Central memory CD8-positive, alpha-beta T cell (primary cell): Measurements from ENCODE around the gene PPP2R1A.
"Not testable (repeated sequence)": the region's sequence is repeated elsewhere in the genome, so short reads cannot be mapped to it uniquely, and the experiment has no call there.

Experiments
- ATAC-seq: fragments of 150-1000 bp; cut with Tn5 transposase; replicated peaks from 2 replicates; pipeline ENCODE4 v1.10.0; 2022; ENCODE audit warnings: mild to moderate bottlenecking, moderate FRiP score, moderate number of reproducible peaks; ENCODE audit not compliant: poor library complexity, severe bottlenecking; ENCODE audit errors: extremely low read depth
- DNase-seq, 2 donors: peaks; one replicate each; pipeline ENCODE4 v3.0.0; 2021; ENCODE audit warnings: low spot score in 2 of 2
- H3K27ac Mint-ChIP-seq: one replicate; pipeline ENCODE4 v1.8.0; 2022; ENCODE audit warnings: low read depth, mild to moderate bottlenecking, moderate library complexity, mixed read lengths
- H3K27me3 Mint-ChIP-seq: one replicate; pipeline ENCODE4 v1.8.0; 2022; ENCODE audit warnings: mixed read lengths
- H3K36me3 Mint-ChIP-seq: one replicate; pipeline ENCODE4 v1.8.0; 2022; ENCODE audit warnings: mild to moderate bottlenecking, moderate library complexity, mixed read lengths; ENCODE audit not compliant: insufficient read depth
- H3K4me1 Mint-ChIP-seq: one replicate; pipeline ENCODE4 v1.8.0; 2022; ENCODE audit warnings: mixed read lengths
- H3K4me3 Mint-ChIP-seq: one replicate; pipeline ENCODE4 v1.8.0; 2022; ENCODE audit warnings: mild to moderate bottlenecking, moderate library complexity, mixed read lengths
- H3K9me3 Mint-ChIP-seq: one replicate; pipeline ENCODE4 v1.8.0; 2022; ENCODE audit warnings: mixed read lengths

PPP2R1A gene

DNA sequence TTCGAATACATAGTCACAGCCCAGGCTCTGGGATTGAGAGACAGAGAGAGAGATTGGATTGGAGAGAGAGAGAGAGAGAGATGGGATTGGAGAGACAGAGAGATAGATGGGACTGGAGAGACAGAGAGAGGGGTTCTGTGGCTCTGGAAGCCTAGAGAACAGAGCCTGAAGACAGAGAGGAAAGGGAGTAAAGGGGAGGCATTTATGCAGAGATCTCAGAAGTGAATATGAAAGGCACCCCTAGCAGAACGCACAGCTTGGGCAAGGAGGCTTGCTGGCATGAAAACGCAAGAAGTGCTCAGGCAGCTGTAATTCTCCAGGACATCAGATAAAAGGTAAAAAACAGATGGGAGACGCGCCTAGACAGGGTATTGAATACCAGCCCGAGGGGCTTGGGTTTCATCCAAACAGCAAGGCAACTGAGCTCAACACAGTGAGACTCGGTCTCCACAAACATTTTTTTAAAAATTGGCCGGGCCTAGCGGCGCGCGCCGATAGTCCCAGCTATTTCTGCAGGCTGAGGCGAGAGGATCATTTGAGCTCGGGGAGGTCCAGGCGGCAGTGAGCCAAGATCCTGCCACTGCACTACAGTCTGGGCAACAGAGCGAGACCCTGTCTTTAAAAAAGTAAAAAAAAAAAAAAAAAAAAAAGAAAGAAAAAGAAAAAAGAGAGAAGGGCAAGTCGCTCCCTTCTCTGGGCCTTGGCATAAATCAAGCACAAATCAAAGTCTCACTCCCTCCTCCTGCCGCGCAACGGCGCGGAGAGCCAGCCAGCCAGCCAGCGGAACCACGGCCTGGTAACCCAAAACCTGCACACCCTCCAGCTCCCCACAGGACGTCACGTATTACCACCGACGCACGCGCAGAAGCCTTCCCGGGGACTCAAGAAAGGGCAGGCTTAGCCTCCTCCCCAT lies 774 bp upstream of the PPP2R1A start:
- peaks cover 22% of the 10 kb centered on the region for H3K36me3 Mint-ChIP-seq
- H3K4me1 Mint-ChIP-seq = peaks cover 37% of the 10 kb centered on the region
- no peak for ATAC-seq
- H3K27me3 Mint-ChIP-seq = no peaks in the 10 kb centered on the region
- no peaks in the 10 kb centered on the region for H3K9me3 Mint-ChIP-seq
- H3K27ac Mint-ChIP-seq = peak overlapping the region; percentile 99
- H3K4me3 Mint-ChIP-seq = peak overlapping the region; percentile 98
- peak in 1 of 2 donors; percentile 17 for DNase-seq

DNA sequence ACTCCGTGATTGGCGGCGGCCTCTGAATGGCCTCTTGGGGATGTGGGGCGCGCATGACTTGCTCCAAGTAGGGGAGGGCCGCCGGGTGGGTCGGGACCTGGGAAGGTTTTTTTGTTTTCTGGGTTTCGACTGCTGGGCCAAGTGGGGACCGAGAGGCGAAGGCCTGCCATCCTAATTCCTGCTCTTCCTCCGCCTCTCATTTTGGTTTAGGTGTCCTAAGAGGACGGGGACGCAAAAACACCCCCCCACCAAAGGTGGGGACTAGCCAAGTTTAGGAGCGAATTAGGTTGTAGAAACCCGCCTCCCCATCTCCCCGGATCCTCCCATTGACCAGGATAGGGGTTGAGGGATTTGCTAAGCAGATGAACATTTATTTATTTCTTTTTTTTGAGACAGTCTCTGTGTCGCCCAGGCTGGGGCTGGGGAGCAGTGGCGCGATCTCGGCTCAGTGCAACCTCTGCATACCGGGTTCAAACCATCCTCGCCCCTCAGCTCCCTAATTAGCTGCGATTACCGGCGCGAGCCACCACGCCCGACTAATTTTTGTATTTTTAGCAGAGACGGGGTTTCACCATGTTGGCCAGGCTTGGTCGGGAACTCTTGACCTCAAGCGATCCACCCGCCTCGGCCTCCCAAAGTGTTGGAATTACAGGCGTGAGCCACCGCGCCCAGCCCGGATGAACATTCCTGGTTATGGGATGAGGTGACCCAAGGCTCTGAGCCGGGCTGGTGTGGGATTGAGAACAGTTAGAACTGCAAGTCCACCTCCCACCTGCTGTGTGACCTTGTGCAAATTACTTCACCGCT lies 838 bp downstream of the PPP2R1A start:
- peak; percentile 0 for ATAC-seq
- H3K27me3 Mint-ChIP-seq = no peaks in the 10 kb centered on the region

GRCh38 chr19:52191389-52191788 lies 1.5 kb downstream of the PPP2R1A start:
- Mint-ChIP-seq H3K9me3 (no peaks in the 10 kb centered on the region), H3K4me1 (peaks cover 46% of the 10 kb centered on the region), H3K27ac (peak overlapping the region; percentile 38), H3K27me3 (no peaks in the 10 kb centered on the region), H3K4me3 (peak overlapping the region; percentile 98), H3K36me3 (peaks cover 28% of the 10 kb centered on the region)
- DNase-seq = no peak
- ATAC-seq = no peak

More for the DNA sequence above, 838 bp downstream of the PPP2R1A start:
- no peaks in the 10 kb centered on the region for H3K9me3 Mint-ChIP-seq
- DNase-seq = no peak
- peaks cover 27% of the 10 kb centered on the region for H3K36me3 Mint-ChIP-seq
- H3K4me1 Mint-ChIP-seq = peaks cover 46% of the 10 kb centered on the region
- peak overlapping the region; percentile 98 for H3K4me3 Mint-ChIP-seq
- H3K27ac Mint-ChIP-seq = peak overlapping the region; percentile 99

DNA sequence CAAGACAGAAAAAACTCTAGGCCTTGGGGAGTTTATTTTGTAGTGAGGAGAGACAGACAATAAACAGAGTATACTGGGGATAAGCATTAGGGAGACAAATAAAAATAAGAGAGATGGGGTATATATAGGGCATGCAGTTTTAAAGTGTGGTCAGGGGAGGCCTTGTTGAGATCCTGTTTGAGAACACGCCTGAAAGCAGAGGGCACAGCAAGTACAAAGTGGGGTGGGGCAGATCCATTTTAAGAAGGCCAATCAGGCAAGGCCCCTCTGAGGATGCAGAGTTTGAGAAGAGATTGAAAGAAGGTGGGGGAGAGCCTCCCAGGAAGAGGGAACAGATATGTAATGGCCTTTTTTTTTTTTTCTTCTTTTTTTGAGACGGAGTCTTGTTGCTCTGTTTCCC lies 2.1 kb downstream of the PPP2R1A start:
- H3K36me3 Mint-ChIP-seq = peaks cover 32% of the 10 kb centered on the region
- H3K27me3 Mint-ChIP-seq = no peaks in the 10 kb centered on the region
- no peak for DNase-seq
- peak overlapping the region; percentile 38 for H3K27ac Mint-ChIP-seq
- H3K9me3 Mint-ChIP-seq = no peaks in the 10 kb centered on the region
- H3K4me1 Mint-ChIP-seq = peaks cover 46% of the 10 kb centered on the region
- no peak for ATAC-seq
- H3K4me3 Mint-ChIP-seq = peak overlapping the region; percentile 98

- peaks cover 36% of the 10 kb centered on the region for H3K36me3 Mint-ChIP-seq
- H3K4me3 Mint-ChIP-seq = no peak overlapping the region
- no peaks in the 10 kb centered on the region for H3K27me3 Mint-ChIP-seq
- DNase-seq = no peak
- no peak overlapping the region for H3K27ac Mint-ChIP-seq
- no peaks in the 10 kb centered on the region for H3K9me3 Mint-ChIP-seq
- peaks cover 51% of the 10 kb centered on the region for H3K4me1 Mint-ChIP-seq
- no peak for ATAC-seq
Measured at GRCh38 chr19:52196256-52196967, 6.6 kb downstream of the PPP2R1A start.

GRCh38 chr19:52197964-52198363 lies 8.1 kb downstream of the PPP2R1A start:
- no peak for ATAC-seq
- peaks cover 41% of the 10 kb centered on the region for H3K36me3 Mint-ChIP-seq

GRCh38 chr19:52198678-52199077 lies 8.8 kb downstream of the PPP2R1A start:
- no peak for ATAC-seq
- peaks cover 41% of the 10 kb centered on the region for H3K36me3 Mint-ChIP-seq
- no peak for DNase-seq
- H3K4me1 Mint-ChIP-seq = peaks cover 45% of the 10 kb centered on the region
- H3K4me3 Mint-ChIP-seq = no peak overlapping the region
- H3K9me3 Mint-ChIP-seq = no peaks in the 10 kb centered on the region
- no peaks in the 10 kb centered on the region for H3K27me3 Mint-ChIP-seq
- H3K27ac Mint-ChIP-seq = no peak overlapping the region

More at GRCh38 chr19:52197964-52198363, 8.1 kb downstream of the PPP2R1A start:
- Mint-ChIP-seq H3K27ac (no peak overlapping the region), H3K27me3 (no peaks in the 10 kb centered on the region), H3K4me3 (no peak overlapping the region), H3K4me1 (peaks cover 46% of the 10 kb centered on the region), H3K9me3 (no peaks in the 10 kb centered on the region)
- no peak for DNase-seq

GRCh38 chr19:52200044-52200443 lies 10.2 kb downstream of the PPP2R1A start:
- H3K4me1 Mint-ChIP-seq = peaks cover 46% of the 10 kb centered on the region
- no peak overlapping the region for H3K27ac Mint-ChIP-seq

DNA sequence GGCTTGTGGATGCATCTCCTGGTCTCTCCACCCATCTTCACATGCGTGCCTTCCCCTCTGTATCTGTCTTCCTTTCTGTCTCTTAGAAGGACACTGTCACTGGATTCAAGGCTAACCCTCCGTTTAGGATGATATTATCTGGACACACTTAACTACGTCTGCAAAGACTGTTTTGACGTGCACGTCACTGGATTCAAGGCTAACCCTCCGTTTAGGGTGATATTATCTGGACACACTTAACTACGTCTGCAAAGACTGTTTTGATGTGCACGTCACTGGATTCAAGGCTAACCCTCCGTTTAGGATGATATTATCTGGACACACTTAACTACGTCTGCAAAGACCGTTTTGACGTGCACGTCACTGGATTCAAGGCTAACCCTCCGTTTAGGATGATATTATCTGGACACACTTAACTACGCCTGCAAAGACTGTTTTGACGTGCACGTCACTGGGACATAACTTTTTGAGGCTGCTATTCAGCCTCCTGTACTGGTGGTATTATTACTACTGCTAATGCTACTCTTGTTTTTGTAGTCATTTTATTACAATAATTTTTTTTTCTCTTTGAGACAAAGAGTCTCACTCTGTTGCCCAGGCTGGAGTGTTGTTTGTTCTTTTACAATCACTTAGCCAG lies 11.0 kb downstream of the PPP2R1A start:
- not testable (repeated sequence) for ATAC-seq, DNase-seq, H3K27me3 Mint-ChIP-seq, H3K27ac Mint-ChIP-seq, H3K9me3 Mint-ChIP-seq, H3K4me3 Mint-ChIP-seq
- H3K36me3 Mint-ChIP-seq = peaks cover 52% of the 10 kb centered on the region
- peaks cover 54% of the 10 kb centered on the region for H3K4me1 Mint-ChIP-seq

More at GRCh38 chr19:52200044-52200443, 10.2 kb downstream of the PPP2R1A start:
- no peak for DNase-seq
- H3K4me3 Mint-ChIP-seq = no peak overlapping the region
- H3K36me3 Mint-ChIP-seq = peaks cover 46% of the 10 kb centered on the region
- H3K9me3 Mint-ChIP-seq = no peaks in the 10 kb centered on the region
- ATAC-seq = no peak
- no peaks in the 10 kb centered on the region for H3K27me3 Mint-ChIP-seq

DNA sequence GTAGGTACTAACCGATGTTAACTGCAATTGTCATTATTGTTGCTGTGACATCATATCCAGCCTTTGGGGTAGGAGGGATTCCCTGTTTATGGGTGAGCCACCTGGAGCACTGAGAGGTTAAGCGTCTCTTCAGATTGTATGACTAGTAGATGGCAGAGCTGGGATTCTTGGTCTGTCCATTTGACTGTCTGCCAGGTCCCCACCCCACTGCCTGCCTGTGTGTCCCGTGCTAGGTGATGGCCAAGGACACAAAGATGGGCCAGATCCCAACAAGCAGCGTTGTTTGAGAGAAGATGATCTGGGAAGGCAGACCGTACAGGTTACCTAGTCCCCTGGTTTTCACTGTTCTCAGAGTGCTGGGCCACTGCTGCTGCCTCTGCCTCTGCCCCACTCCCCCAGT lies 16.6 kb downstream of the PPP2R1A start:
- ATAC-seq = no peak
- DNase-seq = no peak
- Mint-ChIP-seq H3K4me3 (no peak overlapping the region), H3K9me3 (no peaks in the 10 kb centered on the region), H3K36me3 (peaks cover 69% of the 10 kb centered on the region), H3K4me1 (peaks cover 49% of the 10 kb centered on the region), H3K27me3 (no peaks in the 10 kb centered on the region), H3K27ac (no peak overlapping the region)

GRCh38 chr19:52211203-52211602 lies 21.4 kb downstream of the PPP2R1A start:
- peaks cover 77% of the 10 kb centered on the region for H3K36me3 Mint-ChIP-seq
- H3K4me1 Mint-ChIP-seq = peaks cover 12% of the 10 kb centered on the region
- ATAC-seq (no peak), DNase-seq (no peak)
- H3K9me3 Mint-ChIP-seq = no peaks in the 10 kb centered on the region
- no peaks in the 10 kb centered on the region for H3K27me3 Mint-ChIP-seq
- H3K4me3 Mint-ChIP-seq = no peak overlapping the region
- H3K27ac Mint-ChIP-seq = no peak overlapping the region
